Stomach (tissue), 4 donors: ENCODE measurements around the gene RASSF3.

Experiments
- POLR2A ChIP-seq, 4 donors: fragments of 450-650 bp; IDR thresholded peaks; one replicate each; pipeline ENCODE4 v1.6.1; 2016; ENCODE audit warnings: antibody characterized with exemption in 4 of 4, control low read depth in 2 of 4, mild to moderate bottlenecking in 1 of 4, moderate library complexity in 1 of 4
- POLR2AphosphoS5 ChIP-seq, 3 donors: sonication (generic); formaldehyde crosslinking; IDR thresholded peaks; one replicate each; pipeline ENCODE4 v1.6.1; 2016; ENCODE audit warnings: antibody characterized with exemption in 3 of 3
- TF ChIP-seq, protein P1 (sequence below), 7 experiments: fragments of 450-650 bp in 4 of 7; fragments of 200-600 bp in 3 of 7; sonication (generic) in 3 of 7; IDR thresholded peaks; one replicate each; pipeline ENCODE4 v1.5.1; 2016 to 2019; ENCODE audit warnings: antibody characterized with exemption in 7 of 7, control low read depth in 2 of 7, mild to moderate bottlenecking in 1 of 7

GRCh38 chr12:64634508-64635092, 24.3 kb downstream of the RASSF3 start:
- TF ChIP-seq, protein P1, sequence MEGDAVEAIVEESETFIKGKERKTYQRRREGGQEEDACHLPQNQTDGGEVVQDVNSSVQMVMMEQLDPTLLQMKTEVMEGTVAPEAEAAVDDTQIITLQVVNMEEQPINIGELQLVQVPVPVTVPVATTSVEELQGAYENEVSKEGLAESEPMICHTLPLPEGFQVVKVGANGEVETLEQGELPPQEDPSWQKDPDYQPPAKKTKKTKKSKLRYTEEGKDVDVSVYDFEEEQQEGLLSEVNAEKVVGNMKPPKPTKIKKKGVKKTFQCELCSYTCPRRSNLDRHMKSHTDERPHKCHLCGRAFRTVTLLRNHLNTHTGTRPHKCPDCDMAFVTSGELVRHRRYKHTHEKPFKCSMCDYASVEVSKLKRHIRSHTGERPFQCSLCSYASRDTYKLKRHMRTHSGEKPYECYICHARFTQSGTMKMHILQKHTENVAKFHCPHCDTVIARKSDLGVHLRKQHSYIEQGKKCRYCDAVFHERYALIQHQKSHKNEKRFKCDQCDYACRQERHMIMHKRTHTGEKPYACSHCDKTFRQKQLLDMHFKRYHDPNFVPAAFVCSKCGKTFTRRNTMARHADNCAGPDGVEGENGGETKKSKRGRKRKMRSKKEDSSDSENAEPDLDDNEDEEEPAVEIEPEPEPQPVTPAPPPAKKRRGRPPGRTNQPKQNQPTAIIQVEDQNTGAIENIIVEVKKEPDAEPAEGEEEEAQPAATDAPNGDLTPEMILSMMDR (IDR thresholded peaks at IDR 0.05): no peak
- TF ChIP-seq POLR2A (IDR thresholded peaks at IDR 0.05): no peak
- no peak for TF ChIP-seq POLR2AphosphoS5 (IDR thresholded peaks at IDR 0.05)
